A549 (cell line): ENCODE data around the gene MAP3K9. TPM values are rescaled to one million over a fixed set of nuclear protein-coding genes. Genes with fewer than 3 reads are reported as not detected.

ENCODE experiments used
- ATAC-seq, 2 experiments: fragments of 200-7000 bp in 1 of 2; fragments of >200 bp in 1 of 2; cut with Nextera tagmentation in 1 of 2; cut with Tn5 transposase in 1 of 2; 3 replicates each; pipeline versions ENCODE4 v1.8.0 to v1.9.1; 2018 to 2020; ENCODE audit warnings: mild to moderate bottlenecking in 1 of 2, moderate library complexity in 1 of 2
- CTCF ChIA-PET: fragments of 300-600 bp; sonication (Branson Sonifier 250); formaldehyde crosslinking; extraction: SDS; loops from one replicate; lab custom pipeline; 2021; ENCODE audit warnings: antibody characterized with exemption, inconsistent platforms; lab: Yijun Ruan, JAX
- POLR2A ChIA-PET: fragments of 350-600 bp; formaldehyde crosslinking; extraction: SDS; loops from one replicate; lab custom pipeline; 2021; ENCODE audit warnings: antibody characterized with exemption, inconsistent platforms; lab: Yijun Ruan, JAX
- DNase-seq, 2 experiments: peaks; one replicate each; pipeline versions ENCODE4 v3.0.0 to v3.0.0-alpha.2; 2011 to 2016; ENCODE audit warnings: low read depth in 1 of 2, low spot score in 1 of 2
- FAIRE-seq: peaks from 2 replicates; lab custom pipeline; 2011; peaks lifted over from hg19 to GRCh38; lab: Jason Lieb, UNC
- H3K27ac ChIP-seq, 2 experiments: fragments of >200 bp; sonication (Bioruptor Twin); formaldehyde crosslinking; 3 replicates each; pipeline ENCODE4 v1.5.1; 2016 to 2017
- H3K4me1 ChIP-seq: fragments of >200 bp; sonication (Bioruptor Twin); formaldehyde crosslinking; 3 replicates; pipeline ENCODE4 v1.6.1; 2016
- H3K4me2 ChIP-seq: fragments of >200 bp; sonication (Bioruptor Twin); formaldehyde crosslinking; 3 replicates; pipeline ENCODE4 v1.6.1; 2016
- H3K4me3 ChIP-seq: fragments of >200 bp; sonication (Bioruptor Twin); formaldehyde crosslinking; 3 replicates; pipeline ENCODE4 v1.5.1; 2016
- H3K9me3 ChIP-seq: fragments of >200 bp; sonication (Bioruptor Twin); formaldehyde crosslinking; 3 replicates; pipeline ENCODE4 v1.6.1; 2016
- CEBPB ChIP-seq, 2 experiments: fragments of >200 bp in 1 of 2; sonication (Bioruptor Twin) in 1 of 2; formaldehyde crosslinking in 1 of 2; IDR thresholded peaks; 2 replicates each; pipeline ENCODE4 v1.6.1; 2012 to 2016
- CTCF ChIP-seq: fragments of >200 bp; sonication (Bioruptor Twin); formaldehyde crosslinking; IDR thresholded peaks from 3 replicates; pipeline ENCODE4 v1.5.1; 2016
- ESRRA ChIP-seq: fragments of 150-350 bp; IDR thresholded peaks from 2 replicates; pipeline ENCODE4 v1.6.1; 2014; ENCODE audit warnings: mild to moderate bottlenecking, low read length, borderline replicate concordance
- FOSL2 ChIP-seq, 2 experiments: fragments of 450-650 bp in 1 of 2; fragments of >200 bp in 1 of 2; sonication (Bioruptor Twin) in 1 of 2; formaldehyde crosslinking; IDR thresholded peaks; 2 replicates each; pipeline versions ENCODE4 v1.5.0 to v1.6.1; 2016 to 2020; ENCODE audit warnings: mild to moderate bottlenecking in 1 of 2, moderate library complexity in 1 of 2
- FOXS1 ChIP-seq: fragments of 250-450 bp; sonication (Bioruptor Pico); IDR thresholded peaks from 2 replicates; pipeline ENCODE4 v1.5.0; 2020; ENCODE audit warnings: mild to moderate bottlenecking, moderate library complexity
- HDAC2 ChIP-seq: fragments of 200-600 bp; sonication (generic); IDR thresholded peaks from 2 replicates; pipeline ENCODE4 v1.6.1; 2016
- HOXA7 ChIP-seq: fragments of 250-450 bp; sonication (Bioruptor Pico); IDR thresholded peaks from 2 replicates; pipeline ENCODE4 v1.5.0; 2020; ENCODE audit warnings: mild to moderate bottlenecking, moderate library complexity
- HOXB13 ChIP-seq: fragments of 250-450 bp; sonication (Bioruptor Pico); IDR thresholded peaks from 2 replicates; pipeline ENCODE4 v1.5.0; 2020; ENCODE audit warnings: low read depth, mild to moderate bottlenecking, moderate library complexity
- HOXB5 ChIP-seq: fragments of 250-450 bp; sonication (Bioruptor Pico); IDR thresholded peaks from 2 replicates; pipeline ENCODE4 v1.5.0; 2020; ENCODE audit warnings: mild to moderate bottlenecking, moderate library complexity
- JUNB ChIP-seq: fragments of >200 bp; sonication (Bioruptor Twin); formaldehyde crosslinking; IDR thresholded peaks from 2 replicates; pipeline ENCODE4 v1.6.1; 2016
- MAFK ChIP-seq: fragments of 450-650 bp; IDR thresholded peaks from 2 replicates; pipeline ENCODE4 v1.6.1; 2014; ENCODE audit not compliant: partially characterized antibody
- MAX ChIP-seq: IDR thresholded peaks from 2 replicates; pipeline ENCODE4 v1.6.1; 2012
- MAZ ChIP-seq: fragments of 150-350 bp; IDR thresholded peaks from 2 replicates; pipeline ENCODE4 v1.6.1; 2014; ENCODE audit warnings: antibody characterized with exemption, low read depth, low read length, borderline replicate concordance
- NPAS2 ChIP-seq: fragments of 250-450 bp; sonication (Bioruptor Pico); IDR thresholded peaks from 2 replicates; pipeline ENCODE4 v1.8.0; 2022; ENCODE audit warnings: mild to moderate bottlenecking, moderate library complexity, borderline replicate concordance
- PBX3 ChIP-seq: IDR thresholded peaks from 2 replicates; pipeline ENCODE4 v1.6.1; 2012
- RAD21 ChIP-seq, 2 experiments: fragments of >200 bp in 1 of 2; sonication (Bioruptor Twin) in 1 of 2; formaldehyde crosslinking in 1 of 2; IDR thresholded peaks in 1 of 2; conservative IDR thresholded peaks in 1 of 2; 2 replicates in 1 of 2; 3 replicates in 1 of 2; pipeline ENCODE4 v1.6.1; 2012 to 2018; ENCODE audit warnings: inconsistent platforms in 1 of 2
- RARB ChIP-seq: fragments of 250-450 bp; sonication (Bioruptor Pico); IDR thresholded peaks from 2 replicates; pipeline ENCODE4 v1.8.0; 2021; ENCODE audit warnings: mild to moderate bottlenecking, moderate library complexity
- SREBF2 ChIP-seq: fragments of 450-650 bp; IDR thresholded peaks from 2 replicates; pipeline ENCODE4 v1.6.1; 2014; ENCODE audit warnings: mild to moderate bottlenecking, moderate library complexity
- TP53 ChIP-seq: fragments of 250-450 bp; sonication (Bioruptor Pico); IDR thresholded peaks from 2 replicates; pipeline ENCODE4 v1.5.0; 2021; ENCODE audit warnings: mild to moderate bottlenecking, moderate library complexity
- ZC3H11A ChIP-seq: fragments of 450-650 bp; IDR thresholded peaks from 2 replicates; pipeline ENCODE4 v1.6.1; 2014; ENCODE audit warnings: antibody characterized with exemption, mild to moderate bottlenecking
- ZFP36 ChIP-seq: fragments of 450-650 bp; IDR thresholded peaks from 2 replicates; pipeline ENCODE4 v1.6.1; 2014; ENCODE audit warnings: borderline replicate concordance; ENCODE audit not compliant: partially characterized antibody
- ZSCAN20 ChIP-seq: fragments of 250-450 bp; sonication (Bioruptor Pico); IDR thresholded peaks from 2 replicates; pipeline ENCODE4 v1.8.0; 2022; ENCODE audit warnings: mild to moderate bottlenecking, moderate library complexity
- WGBS: methylation state at CpG from one replicate; pipeline ENCODE4 v1.1.6; 2017; ENCODE audit errors: missing lambda C conversion rate; 5-methylcytosine and 5-hydroxymethylcytosine counted together
- polyA plus RNA-seq, 4 experiments: library from polyadenylated mRNA; depleted of rRNA in 3 of 4; stranded (reverse); fragments of >200 nt; fragmentation: RNase III in 1 of 4; extraction: RNeasy Plus Mini Kit Qiagen cat#74134 plus additional on column Dnase treatment in 1 of 4; gene quantifications; 2 replicates in 3 of 4; 3 replicates in 1 of 4; pipeline ENCODE4 v1.2.3, GENCODE V29; 2011 to 2017

MAP3K9 gene
- polyA plus RNA-seq, 2 of the 4 experiments (the other 2 are of a cell fraction) = 5.3 to 8.5 TPM

GRCh38 chr14:70776197-70776596 lies 33.1 kb downstream of the MAP3K9 start:
- FAIRE-seq (no peak), ATAC-seq (no peak), DNase-seq (no peak)
- no peak overlapping the region for H3K4me2 ChIP-seq
- no peak overlapping the region for H3K27ac ChIP-seq
- POLR2A ChIA-PET = no interaction called here
- H3K9me3 ChIP-seq = no peaks in the 10 kb centered on the region
- TF ChIP-seq CEBPB (IDR thresholded peaks at IDR 0.05) = no peak
- no peak for TF ChIP-seq JUNB
- no peak for TF ChIP-seq ZFP36
- no peak for TF ChIP-seq SREBF2
- TF ChIP-seq RARB (CRISPR knock-in tag) = no peak
- no peak for TF ChIP-seq ZC3H11A
- no peak for TF ChIP-seq FOSL2 (IDR thresholded peaks at IDR 0.05)
- TF ChIP-seq FOSL2 (CRISPR knock-in tag; IDR thresholded peaks at IDR 0.05) = no peak
- TF ChIP-seq ESRRA = no peak
- no peak for TF ChIP-seq CTCF
- TF ChIP-seq FOXS1 (CRISPR knock-in tag) = no peak
- no peak for TF ChIP-seq HOXB13 (CRISPR knock-in tag)
- TF ChIP-seq MAX = no peak
- TF ChIP-seq MAFK = no peak
- no peak for TF ChIP-seq RAD21 (conservative IDR thresholded peaks at IDR 0.05 in 1 of 2, IDR thresholded peaks at IDR 0.05 in 1 of 2)
- CTCF ChIA-PET = interaction anchor here (0.6 to 0.9 kb wide), 3 partner anchors 38 to 63 kb away, joined by 3 read pairs; no protein-coding TSS in a partner anchor
- WGBS = 97% methylated on average over 2 of the region's 2 CpGs
- H3K4me3 ChIP-seq = no peak overlapping the region
- H3K4me1 ChIP-seq = no peaks in the 10 kb centered on the region

- 93% methylated on average over 3 of the region's 3 CpGs for WGBS
- H3K4me2 ChIP-seq = no peak overlapping the region
- no peaks in the 10 kb centered on the region for H3K4me1 ChIP-seq
- H3K9me3 ChIP-seq = no peaks in the 10 kb centered on the region
- POLR2A ChIA-PET = no interaction called here
- no peak for DNase-seq
- CTCF ChIA-PET = no interaction called here
- no peak overlapping the region for H3K4me3 ChIP-seq
- ATAC-seq = no peak
- TF ChIP-seq ZSCAN20 (CRISPR knock-in tag) (no peak), NPAS2 (CRISPR knock-in tag) (no peak), HDAC2 (no peak), MAZ (no peak), HOXA7 (CRISPR knock-in tag) (no peak), TP53 (no peak), FOSL2 (IDR thresholded peaks at IDR 0.05) (no peak), FOSL2 (CRISPR knock-in tag; IDR thresholded peaks at IDR 0.05) (no peak), HOXB5 (CRISPR knock-in tag) (no peak), PBX3 (no peak)
- no peak overlapping the region for H3K27ac ChIP-seq
- FAIRE-seq = no peak
Measured at GRCh38 chr14:70773182-70773862, 36.0 kb downstream of the MAP3K9 start.
